Measurements from ENCODE around the gene MYOG.

- TF ChIP-seq, protein P1, sequence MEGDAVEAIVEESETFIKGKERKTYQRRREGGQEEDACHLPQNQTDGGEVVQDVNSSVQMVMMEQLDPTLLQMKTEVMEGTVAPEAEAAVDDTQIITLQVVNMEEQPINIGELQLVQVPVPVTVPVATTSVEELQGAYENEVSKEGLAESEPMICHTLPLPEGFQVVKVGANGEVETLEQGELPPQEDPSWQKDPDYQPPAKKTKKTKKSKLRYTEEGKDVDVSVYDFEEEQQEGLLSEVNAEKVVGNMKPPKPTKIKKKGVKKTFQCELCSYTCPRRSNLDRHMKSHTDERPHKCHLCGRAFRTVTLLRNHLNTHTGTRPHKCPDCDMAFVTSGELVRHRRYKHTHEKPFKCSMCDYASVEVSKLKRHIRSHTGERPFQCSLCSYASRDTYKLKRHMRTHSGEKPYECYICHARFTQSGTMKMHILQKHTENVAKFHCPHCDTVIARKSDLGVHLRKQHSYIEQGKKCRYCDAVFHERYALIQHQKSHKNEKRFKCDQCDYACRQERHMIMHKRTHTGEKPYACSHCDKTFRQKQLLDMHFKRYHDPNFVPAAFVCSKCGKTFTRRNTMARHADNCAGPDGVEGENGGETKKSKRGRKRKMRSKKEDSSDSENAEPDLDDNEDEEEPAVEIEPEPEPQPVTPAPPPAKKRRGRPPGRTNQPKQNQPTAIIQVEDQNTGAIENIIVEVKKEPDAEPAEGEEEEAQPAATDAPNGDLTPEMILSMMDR (IDR thresholded peaks at IDR 0.05): no peak
- no peak for TF ChIP-seq POLR2A (IDR thresholded peaks at IDR 0.05)
Measured at GRCh38 chr1:203130358-203130985, 44.7 kb upstream of the MYOG start.

Data from adrenal gland (tissue), 5 donors.